K562 (cell line): ENCODE data around the gene MRAS. TPM values are rescaled to one million over a fixed set of nuclear protein-coding genes. Genes with fewer than 3 reads are reported as not detected.
A peak's percentile ranks its signal among the peaks of the same experiment; 100 is the strongest.

ENCODE experiments used
- ATAC-seq: fragments of 200-7000 bp; cut with Tn5 transposase; 3 replicates; pipeline ENCODE4 v1.9.1; 2020; ENCODE audit warnings: moderate library complexity
- BruUV-seq: library from RNA; stranded (reverse); fragments of 400-500 nt; replicated peaks from 2 replicates; lab custom pipeline; 2021; lab: Mats Ljungman, UMichigan
- CTCF ChIA-PET: fragments of 300-600 bp; formaldehyde crosslinking; extraction: SDS; loops from one replicate; lab custom pipeline; 2021; ENCODE audit warnings: low intra/inter-chr PET ratio; lab: Yijun Ruan, JAX
- POLR2A ChIA-PET: fragments of 300-600, 350-650 bp; sonication (Branson Sonifier 250); formaldehyde crosslinking; extraction: SDS; loops from one replicate; lab custom pipeline; 2021; ENCODE audit warnings: antibody characterized with exemption, inconsistent platforms; lab: Yijun Ruan, JAX
- DNase-seq, 4 experiments: peaks; one replicate each; pipeline versions ENCODE4 v3.0.0 to v3.0.0-alpha.2; 2011 to 2018; ENCODE audit warnings: low spot score in 3 of 4, mixed read lengths in 3 of 4; ENCODE audit errors: extremely low read depth in 1 of 4
- FAIRE-seq: peaks from 2 replicates; lab custom pipeline; 2011; peaks lifted over from hg19 to GRCh38; lab: Jason Lieb, UNC
- H2AFZ ChIP-seq: 2 replicates; pipeline ENCODE4 v1.6.0; 2011; ENCODE audit warnings: low read depth, low read length, control low read depth, inconsistent platforms
- H3K27ac ChIP-seq: fragments of 200-600 bp; 3 replicates; pipeline ENCODE4 v1.8.0; 2011; ENCODE audit warnings: low read depth, mild to moderate bottlenecking, control low read depth, inconsistent platforms, low read length, moderate library complexity, mixed read lengths; ENCODE audit errors: extremely low read depth
- H3K27me3 ChIP-seq, 2 experiments: fragments of 300-600 bp in 1 of 2; 2 replicates in 1 of 2; 3 replicates in 1 of 2; pipeline versions ENCODE4 v1.6.0 to v1.8.0; 2011; ENCODE audit warnings: inconsistent platforms in 2 of 2, low read length in 2 of 2, mild to moderate bottlenecking in 1 of 2, mixed read lengths in 1 of 2, moderate library complexity in 1 of 2; ENCODE audit not compliant: control insufficient read depth in 2 of 2, insufficient read depth in 2 of 2
- H3K36me3 ChIP-seq: fragments of 300-600 bp; 3 replicates; pipeline ENCODE4 v1.8.0; 2011; ENCODE audit warnings: mild to moderate bottlenecking, low read length, inconsistent platforms; ENCODE audit not compliant: control insufficient read depth, insufficient read depth
- H3K4me1 ChIP-seq, 2 experiments: fragments of 200-600 bp in 1 of 2; replicated peaks in 1 of 2; 2 replicates in 1 of 2; 3 replicates in 1 of 2; pipeline versions ENCODE4 v1.5.1 to v1.8.0; 2011; ENCODE audit warnings: inconsistent platforms in 2 of 2, low read length in 2 of 2, mild to moderate bottlenecking in 1 of 2, mixed read lengths in 1 of 2, moderate library complexity in 1 of 2; ENCODE audit not compliant: control insufficient read depth in 2 of 2, insufficient read depth in 2 of 2
- H3K4me2 ChIP-seq: 2 replicates; pipeline ENCODE4 v1.6.1; 2011; ENCODE audit warnings: low read length, control low read depth, inconsistent platforms, mixed read lengths; ENCODE audit not compliant: insufficient read depth
- H3K4me3 ChIP-seq: fragments of 200-600 bp; sonication (generic), shearing (Covaris generic); 2 replicates; pipeline ENCODE4 v1.5.1; 2016; ENCODE audit warnings: control low read depth, inconsistent platforms
- H3K79me2 ChIP-seq: fragments of 200-600 bp; 3 replicates; pipeline ENCODE4 v1.8.0; 2011; ENCODE audit warnings: low read length, inconsistent platforms; ENCODE audit not compliant: control insufficient read depth, insufficient read depth
- H3K9ac ChIP-seq, 2 experiments: 2 replicates each; pipeline versions ENCODE4 v1.6.0 to v1.6.1; 2011; ENCODE audit warnings: low read depth in 2 of 2, low read length in 2 of 2, control low read depth in 1 of 2, inconsistent platforms in 1 of 2, mild to moderate bottlenecking in 1 of 2, mixed read lengths in 1 of 2; ENCODE audit not compliant: insufficient read depth in 1 of 2
- H3K9me1 ChIP-seq: one replicate; pipeline ENCODE4 v1.6.0; 2011; ENCODE audit warnings: inconsistent platforms, mild to moderate bottlenecking, low read length, moderate library complexity; ENCODE audit not compliant: control insufficient read depth, insufficient read depth
- H3K9me3 ChIP-seq: replicated peaks from 2 replicates; pipeline ENCODE4 v1.5.1; 2011; ENCODE audit warnings: low read depth, low read length, inconsistent platforms; ENCODE audit not compliant: control insufficient read depth, insufficient read depth
- H4K20me1 ChIP-seq: replicated peaks from 2 replicates; pipeline ENCODE4 v1.6.1; 2011; ENCODE audit warnings: low read length, inconsistent platforms, mixed read lengths; ENCODE audit not compliant: control insufficient read depth, insufficient read depth
- KDM1A ChIP-seq, 2 experiments: fragments of 450-650 bp; IDR thresholded peaks; 2 replicates each; pipeline ENCODE4 v1.6.1; 2016; ENCODE audit warnings: mild to moderate bottlenecking in 2 of 2
- ZNF444 ChIP-seq: fragments of 250-450 bp; sonication (Bioruptor Pico); IDR thresholded peaks from 2 replicates; pipeline ENCODE4 v1.4.0; 2020; ENCODE audit warnings: mild to moderate bottlenecking, moderate library complexity
- WGBS: fragments of 100-300 bp; shearing (Covaris generic); methylation state at CpG from one replicate; pipeline ENCODE4 v1.1.6; 2016; ENCODE audit warnings: low coverage, mixed read lengths; ENCODE audit not compliant: insufficient coverage; ENCODE audit errors: missing lambda C conversion rate; 5-methylcytosine and 5-hydroxymethylcytosine counted together
- in situ Hi-C: fragments of 300-500 bp; cut with MboI; formaldehyde crosslinking; loops from 4 replicates; pipeline ENCODE4 v1.15.0; 2018; ENCODE audit warnings: inconsistent platforms, mixed read lengths
- intact Hi-C: fragments of 100-400 bp; cut with micrococcal nuclease; formaldehyde crosslinking; loops from 2 replicates; pipeline ENCODE4 v1.14.2; 2022
- polyA plus RNA-seq, 8 experiments: library from polyadenylated mRNA; depleted of rRNA in 4 of 8; stranded (reverse) in 5 of 8; unstranded in 3 of 8; fragments of >200 nt; fragmentation: Nextera tagmentation in 2 of 8; fragmentation: Illumina TruSeq in 1 of 8; extraction: Ambion mirVana in 2 of 8; extraction: Trizol in 1 of 8; gene quantifications; 2 replicates each; pipeline versions ENCODE4 v1.2.1 to v1.2.3, GENCODE V29; 2011 to 2014; ENCODE audit warnings: inconsistent platforms in 1 of 8, missing spikeins in 1 of 8
- total RNA-seq, 7 experiments: library from RNA; depleted of rRNA in 6 of 7; stranded (reverse); fragments of >200 nt in 6 of 7; fragmentation: Illumina TruSeq in 2 of 7; extraction: Trizol in 2 of 7; gene quantifications; 2 replicates each; pipeline versions ENCODE4 v1.2.1 to v1.2.3, GENCODE V29; 2011 to 2021; ENCODE audit warnings: low replicate concordance in 1 of 7
- TF ChIP-seq, protein P1 (sequence below): fragments of 450-650 bp; formaldehyde crosslinking; IDR thresholded peaks from 2 replicates; pipeline ENCODE4 v1.4.0; 2022; ENCODE audit warnings: missing genetic modification characterization
- TF ChIP-seq, protein P2 (sequence below), 2 experiments: fragments of 450-650 bp in 1 of 2; sonication (generic) in 1 of 2; formaldehyde crosslinking in 1 of 2; IDR thresholded peaks in 1 of 2; conservative IDR thresholded peaks in 1 of 2; 2 replicates each; pipeline versions ENCODE4 v1.6.1 to v1.8.1; 2016 to 2023; ENCODE audit warnings: mild to moderate bottlenecking in 2 of 2, moderate library complexity in 2 of 2, inconsistent platforms in 1 of 2, missing genetic modification reagents in 1 of 2

Gene MRAS
- total and polyA plus RNA-seq, 9 of the 15 experiments (the other 6 are each of a cell fraction or from before 2014, with no cell fraction given) = 1.5 to 10.0 (median 5.0) TPM

- in situ Hi-C loops = no loop called here
- Histone ChIP-seq H3K27me3 (peaks cover 0 to 12% of the 10 kb centered on the region in 2 experiments; a peak in 1 of 5 replicates), H3K9me3 (no peaks in the 10 kb centered on the region), H3K27ac (no peak overlapping the region), H3K4me3 (no peak overlapping the region), H3K9me1 (no peaks in the 10 kb centered on the region), H3K4me1 (no peaks in the 10 kb centered on the region), H3K79me2 (no peaks in the 10 kb centered on the region), H3K36me3 (no peaks in the 10 kb centered on the region), H4K20me1 (no peaks in the 10 kb centered on the region), H3K9ac (no peak overlapping the region), H2AFZ (no peak overlapping the region), H3K4me2 (no peak overlapping the region)
- ATAC-seq (no peak; the same call in 2 of the 3 replicates), DNase-seq (no peak), FAIRE-seq (no peak)
- TF ChIP-seq, protein P1, sequence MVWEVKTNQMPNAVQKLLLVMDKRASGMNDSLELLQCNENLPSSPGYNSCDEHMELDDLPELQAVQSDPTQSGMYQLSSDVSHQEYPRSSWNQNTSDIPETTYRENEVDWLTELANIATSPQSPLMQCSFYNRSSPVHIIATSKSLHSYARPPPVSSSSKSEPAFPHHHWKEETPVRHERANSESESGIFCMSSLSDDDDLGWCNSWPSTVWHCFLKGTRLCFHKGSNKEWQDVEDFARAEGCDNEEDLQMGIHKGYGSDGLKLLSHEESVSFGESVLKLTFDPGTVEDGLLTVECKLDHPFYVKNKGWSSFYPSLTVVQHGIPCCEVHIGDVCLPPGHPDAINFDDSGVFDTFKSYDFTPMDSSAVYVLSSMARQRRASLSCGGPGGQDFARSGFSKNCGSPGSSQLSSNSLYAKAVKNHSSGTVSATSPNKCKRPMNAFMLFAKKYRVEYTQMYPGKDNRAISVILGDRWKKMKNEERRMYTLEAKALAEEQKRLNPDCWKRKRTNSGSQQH (CRISPR knock-in tag) = no peak
- TF ChIP-seq, protein P2, sequence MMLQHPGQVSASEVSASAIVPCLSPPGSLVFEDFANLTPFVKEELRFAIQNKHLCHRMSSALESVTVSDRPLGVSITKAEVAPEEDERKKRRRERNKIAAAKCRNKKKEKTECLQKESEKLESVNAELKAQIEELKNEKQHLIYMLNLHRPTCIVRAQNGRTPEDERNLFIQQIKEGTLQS (IDR thresholded peaks at IDR 0.05) = peak; percentile 48; the same call in 1 of the 2 replicates
- TF ChIP-seq, protein P2 (CRISPR knock-in tag; conservative IDR thresholded peaks at IDR 0.05) = no peak
- peak in 1 of 2 experiments; percentile 11; a peak in 1 of 4 replicates for TF ChIP-seq KDM1A (IDR thresholded peaks at IDR 0.05)
- peak; percentile 51; the same call in 1 of the 2 replicates for TF ChIP-seq ZNF444 (CRISPR knock-in tag)
- CTCF ChIA-PET = no interaction called here
- POLR2A ChIA-PET = interaction anchor here (0.7 kb wide), 1 partner anchor 922 kb away, joined by 3 read pairs; no protein-coding TSS in a partner anchor
- intact Hi-C loops = loop anchor here (10.0 kb wide), 1 partner anchor 55 kb away; no protein-coding TSS in a partner anchor
- 3% methylated on average over 7 of the region's 9 CpGs for WGBS
- BruUV-seq = no TSS peak
Observed at GRCh38 chr3:138389841-138390581, 41.6 kb downstream of the MRAS start.
